Measurements from ENCODE around the gene MXD1. TPM values are rescaled to one million over a fixed set of nuclear protein-coding genes. Genes with fewer than 3 reads are reported as not detected.
"Not testable (repeated sequence)": the region's sequence is repeated elsewhere in the genome, so short reads cannot be mapped to it uniquely, and the experiment has no call there.

The MXD1 gene
- polyA plus RNA-seq, 4 donors: 7.4 to 38.2 (median 35.9) TPM

- Histone ChIP-seq H3K9me3 (ENCODE audit: control insufficient read depth in 2 of 2, insufficient read depth in 1 of 2, low read depth in 1 of 2, low read length in 1 of 2) (no peaks in the 10 kb centered on the region), H3K4me1 (ENCODE audit: control insufficient read depth in 3 of 3, insufficient read depth in 2 of 3, low read depth in 1 of 3, low read length in 2 of 3) (no peaks in the 10 kb centered on the region), H3K4me3 (ENCODE audit: low read depth in 1 of 3, low read length in 3 of 3) (no peak overlapping the region), H3K27ac (ENCODE audit: low read depth in 1 of 3, low read length in 2 of 3) (peak overlapping the region in 1 of 3 donors; percentile 11), H3K36me3 (ENCODE audit: control insufficient read depth in 3 of 3, insufficient read depth in 2 of 3, low read depth in 1 of 3, low read length in 3 of 3) (peaks cover 9 to 14% (median 14%) of the 10 kb centered on the region in 3 donors), H3K27me3 (ENCODE audit: control insufficient read depth in 3 of 3, insufficient read depth in 3 of 3, low read length in 3 of 3) (peaks cover 0 to 7% (median 0%) of the 10 kb centered on the region in 3 donors)
- FAIRE-seq (no peak), DNase-seq (no peak)
- 87 to 95% (median 91%) methylated on average over 8 of the region's 8 CpGs for WGBS, 3 donors
Observed at GRCh38 chr2:69945941-69946340, 31.0 kb downstream of the MXD1 start.

GRCh38 chr2:69946351-69947324 lies 31.7 kb downstream of the MXD1 start:
- peak in 1 of 2 donors; percentile 51 for DNase-seq

GRCh38 chr2:69947325-69947931 lies 32.5 kb downstream of the MXD1 start:
- Histone ChIP-seq H3K27me3 (ENCODE audit: control insufficient read depth in 3 of 3, insufficient read depth in 3 of 3, low read length in 3 of 3) (peaks cover 0 to 7% (median 0%) of the 10 kb centered on the region in 3 donors), H3K4me3 (ENCODE audit: low read depth in 1 of 3, low read length in 3 of 3) (no peak overlapping the region), H3K27ac (ENCODE audit: low read depth in 1 of 3, low read length in 2 of 3) (no peak overlapping the region), H3K9me3 (ENCODE audit: control insufficient read depth in 2 of 2, insufficient read depth in 1 of 2, low read depth in 1 of 2, low read length in 1 of 2) (no peaks in the 10 kb centered on the region), H3K4me1 (ENCODE audit: control insufficient read depth in 3 of 3, insufficient read depth in 2 of 3, low read depth in 1 of 3, low read length in 2 of 3) (no peaks in the 10 kb centered on the region), H3K36me3 (ENCODE audit: control insufficient read depth in 3 of 3, insufficient read depth in 2 of 3, low read depth in 1 of 3, low read length in 3 of 3) (peaks cover 6 to 12% (median 6%) of the 10 kb centered on the region in 3 donors)
- WGBS, 3 donors: 86 to 94% (median 92%) methylated on average over 4 of the region's 4 CpGs
- DNase-seq: no peak
- FAIRE-seq: no peak

More at GRCh38 chr2:69946351-69947324, 31.7 kb downstream of the MXD1 start:
- peaks cover 6 to 12% (median 9%) of the 10 kb centered on the region in 3 donors for H3K36me3 ChIP-seq (ENCODE audit: control insufficient read depth in 3 of 3, insufficient read depth in 2 of 3, low read depth in 1 of 3, low read length in 3 of 3)
- WGBS, 3 donors: 62 to 79% (median 68%) methylated on average over 13 of the region's 13 CpGs
- no peak for FAIRE-seq
- H3K27me3 ChIP-seq (ENCODE audit: control insufficient read depth in 3 of 3, insufficient read depth in 3 of 3, low read length in 3 of 3): peaks cover 0 to 7% (median 0%) of the 10 kb centered on the region in 3 donors
- H3K4me3 ChIP-seq (ENCODE audit: low read depth in 1 of 3, low read length in 3 of 3): no peak overlapping the region
- H3K4me1 ChIP-seq (ENCODE audit: control insufficient read depth in 3 of 3, insufficient read depth in 2 of 3, low read depth in 1 of 3, low read length in 2 of 3): no peaks in the 10 kb centered on the region
- H3K27ac ChIP-seq (ENCODE audit: low read depth in 1 of 3, low read length in 2 of 3): peak overlapping the region in 1 of 3 donors; percentile 35
- H3K9me3 ChIP-seq (ENCODE audit: control insufficient read depth in 2 of 2, insufficient read depth in 1 of 2, low read depth in 1 of 2, low read length in 1 of 2): no peaks in the 10 kb centered on the region

GRCh38 chr2:69948032-69948962 lies 33.4 kb downstream of the MXD1 start:
- no peak for FAIRE-seq
- DNase-seq: no peak
- 54 to 74% (median 63%) methylated on average over 28 to 35 of the region's 35 CpGs for WGBS, 3 donors

GRCh38 chr2:69948963-69949645 lies 34.2 kb downstream of the MXD1 start:
- H3K27ac ChIP-seq (ENCODE audit: low read depth in 1 of 3, low read length in 2 of 3): no peak overlapping the region
- WGBS, 3 donors: 63 to 74% (median 67%) methylated on average over 21 of the region's 21 CpGs
- peak overlapping the region in 1 of 3 donors; percentile 31 for H3K4me3 ChIP-seq (ENCODE audit: low read depth in 1 of 3, low read length in 3 of 3)

More at GRCh38 chr2:69948032-69948962, 33.4 kb downstream of the MXD1 start:
- Histone ChIP-seq H3K36me3 (ENCODE audit: control insufficient read depth in 3 of 3, insufficient read depth in 2 of 3, low read depth in 1 of 3, low read length in 3 of 3) (peaks cover under 1 to 7% (median 2%) of the 10 kb centered on the region in 3 donors), H3K9me3 (ENCODE audit: control insufficient read depth in 2 of 2, insufficient read depth in 1 of 2, low read depth in 1 of 2, low read length in 1 of 2) (no peaks in the 10 kb centered on the region), H3K4me1 (ENCODE audit: control insufficient read depth in 3 of 3, insufficient read depth in 2 of 3, low read depth in 1 of 3, low read length in 2 of 3) (no peaks in the 10 kb centered on the region), H3K27me3 (ENCODE audit: control insufficient read depth in 3 of 3, insufficient read depth in 3 of 3, low read length in 3 of 3) (peaks cover 0 to 7% (median 0%) of the 10 kb centered on the region in 3 donors), H3K4me3 (ENCODE audit: low read depth in 1 of 3, low read length in 3 of 3) (peak overlapping the region in 1 of 3 donors; percentile 31), H3K27ac (ENCODE audit: low read depth in 1 of 3, low read length in 2 of 3) (no peak overlapping the region)

GRCh38 chr2:69950241-69950640 lies 35.3 kb downstream of the MXD1 start:
- peaks cover 0 to 7% (median 0%) of the 10 kb centered on the region in 3 donors for H3K27me3 ChIP-seq (ENCODE audit: control insufficient read depth in 3 of 3, insufficient read depth in 3 of 3, low read length in 3 of 3)
- FAIRE-seq (no peak), DNase-seq (no peak)
- H3K4me3 ChIP-seq (ENCODE audit: low read depth in 1 of 3, low read length in 3 of 3): no peak overlapping the region
- H3K4me1 ChIP-seq (ENCODE audit: control insufficient read depth in 3 of 3, insufficient read depth in 2 of 3, low read depth in 1 of 3, low read length in 2 of 3): no peaks in the 10 kb centered on the region
- H3K27ac ChIP-seq (ENCODE audit: low read depth in 1 of 3, low read length in 2 of 3): no peak overlapping the region
- no peaks in the 10 kb centered on the region for H3K36me3 ChIP-seq (ENCODE audit: control insufficient read depth in 3 of 3, insufficient read depth in 2 of 3, low read depth in 1 of 3, low read length in 3 of 3)
- H3K9me3 ChIP-seq (ENCODE audit: control insufficient read depth in 2 of 2, insufficient read depth in 1 of 2, low read depth in 1 of 2, low read length in 1 of 2): no peaks in the 10 kb centered on the region
- 80 to 85% (median 83%) methylated on average over 5 of the region's 5 CpGs for WGBS, 3 donors

More at GRCh38 chr2:69948963-69949645, 34.2 kb downstream of the MXD1 start:
- Histone ChIP-seq H3K27me3 (ENCODE audit: control insufficient read depth in 3 of 3, insufficient read depth in 3 of 3, low read length in 3 of 3) (peaks cover 0 to 7% (median 0%) of the 10 kb centered on the region in 3 donors), H3K9me3 (ENCODE audit: control insufficient read depth in 2 of 2, insufficient read depth in 1 of 2, low read depth in 1 of 2, low read length in 1 of 2) (no peaks in the 10 kb centered on the region), H3K36me3 (ENCODE audit: control insufficient read depth in 3 of 3, insufficient read depth in 2 of 3, low read depth in 1 of 3, low read length in 3 of 3) (peaks cover 0 to 3% (median 0%) of the 10 kb centered on the region in 3 donors), H3K4me1 (ENCODE audit: control insufficient read depth in 3 of 3, insufficient read depth in 2 of 3, low read depth in 1 of 3, low read length in 2 of 3) (no peaks in the 10 kb centered on the region)
- FAIRE-seq: no peak
- no peak for DNase-seq

- DNase-seq; FAIRE-seq; H3K36me3 ChIP-seq (ENCODE audit: control insufficient read depth in 3 of 3, insufficient read depth in 2 of 3, low read depth in 1 of 3, low read length in 3 of 3); H3K4me3 ChIP-seq (ENCODE audit: low read depth in 1 of 3, low read length in 3 of 3); H3K9me3 ChIP-seq (ENCODE audit: control insufficient read depth in 2 of 2, insufficient read depth in 1 of 2, low read depth in 1 of 2, low read length in 1 of 2); H3K27ac ChIP-seq (ENCODE audit: low read depth in 1 of 3, low read length in 2 of 3); H3K27me3 ChIP-seq (ENCODE audit: control insufficient read depth in 3 of 3, insufficient read depth in 3 of 3, low read length in 3 of 3); H3K4me1 ChIP-seq (ENCODE audit: control insufficient read depth in 3 of 3, insufficient read depth in 2 of 3, low read depth in 1 of 3, low read length in 2 of 3): not testable (repeated sequence)
- 92 to 93% (median 93%) methylated on average over 3 of the region's 3 CpGs for WGBS, 3 donors
Observed at GRCh38 chr2:69950671-69951070, 35.8 kb downstream of the MXD1 start.

All from small intestine (tissue), 7 donors.